Measurements from ENCODE around the gene AKR1C4.
"Not testable (repeated sequence)": the region's sequence is repeated elsewhere in the genome, so short reads cannot be mapped to it uniquely, and the experiment has no call there.

AKR1C4 gene

GRCh38 chr10:5184987-5185775 lies 11.5 kb upstream of the AKR1C4 start, which contains the start of gene AKR1C8:
Gene AKR1C8, minus strand, starts transcription at chr10:5185150. Its CDS starts 46 bp downstream, at chr10:5185104.
- no peak within 1 kb of the TSS for H3K4me3 Mint-ChIP-seq
- DNase-seq (ENCODE audit: low spot score in 2 of 2) (no peak), ATAC-seq (no peak)
- H3K27ac Mint-ChIP-seq, result no peak within 1 kb of the TSS
- no peaks in the 10 kb centered on the region for H3K9me3 Mint-ChIP-seq
- H3K4me1 Mint-ChIP-seq, result no peaks in the 10 kb centered on the region
- no peaks in the 10 kb centered on the region for H3K36me3 Mint-ChIP-seq

DNA sequence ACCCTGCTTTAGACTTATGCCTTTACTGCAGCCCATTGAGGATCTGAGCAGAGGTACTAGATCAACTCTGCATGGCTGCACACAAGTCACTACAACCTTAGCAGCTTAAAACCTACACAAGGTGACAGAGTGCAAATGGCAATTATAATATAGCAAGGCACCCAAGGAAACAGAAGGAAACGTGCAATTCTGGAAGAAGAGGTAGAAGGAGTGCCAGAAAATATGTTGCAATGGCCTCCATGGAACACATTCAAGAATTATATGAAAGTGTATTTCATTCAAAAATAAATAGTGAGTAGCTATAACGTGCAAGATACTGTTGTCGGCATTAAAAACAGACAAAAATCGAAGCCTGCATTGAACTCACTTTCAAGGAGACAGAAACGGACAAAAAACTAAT lies 8.8 kb upstream of the AKR1C4 start:
- Mint-ChIP-seq H3K36me3 (no peaks in the 10 kb centered on the region), H3K27ac (no peak overlapping the region), H3K4me1 (no peaks in the 10 kb centered on the region), H3K4me3 (no peak overlapping the region), H3K9me3 (no peaks in the 10 kb centered on the region)
- no peak for ATAC-seq
- no peak for DNase-seq (ENCODE audit: low spot score in 2 of 2)

- ATAC-seq (no peak), DNase-seq (ENCODE audit: low spot score in 2 of 2) (no peak)
- H3K36me3 Mint-ChIP-seq, result no peaks in the 10 kb centered on the region
- H3K27ac Mint-ChIP-seq, result no peak overlapping the region
- no peaks in the 10 kb centered on the region for H3K9me3 Mint-ChIP-seq
- no peak overlapping the region for H3K4me3 Mint-ChIP-seq
- H3K4me1 Mint-ChIP-seq, result no peaks in the 10 kb centered on the region
These were observed 8.3 kb upstream of the AKR1C4 start for GRCh38 chr10:5188358-5188757.

DNA sequence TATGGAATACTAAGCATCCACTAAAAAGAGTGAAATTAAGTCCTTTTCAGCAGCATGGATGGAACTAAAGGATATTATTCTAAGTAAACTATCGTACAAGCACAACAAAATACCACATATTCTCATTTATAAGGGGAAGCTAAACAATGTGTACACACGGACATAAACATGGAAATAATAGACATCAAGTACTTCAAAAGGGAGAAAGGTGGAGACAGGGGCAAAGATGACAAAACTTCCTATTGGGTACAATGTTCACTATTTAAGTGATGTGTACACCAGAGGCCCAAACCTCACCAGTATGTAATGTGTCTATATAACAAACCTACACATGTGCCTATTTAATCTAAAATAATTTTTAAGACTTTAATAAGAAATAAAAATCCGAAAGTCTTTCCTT lies 2.2 kb upstream of the AKR1C4 start:
- Mint-ChIP-seq H3K9me3 (peaks cover 3% of the 10 kb centered on the region), H3K36me3 (no peaks in the 10 kb centered on the region), H3K4me3 (no peak overlapping the region), H3K27ac (no peak overlapping the region), H3K4me1 (no peaks in the 10 kb centered on the region)
- ATAC-seq (no peak), DNase-seq (ENCODE audit: low spot score in 2 of 2) (no peak)

GRCh38 chr10:5195727-5196374 lies 786 bp upstream of the AKR1C4 start:
- Mint-ChIP-seq H3K36me3 (no peaks in the 10 kb centered on the region), H3K27ac (no peak overlapping the region), H3K9me3 (peaks cover 3% of the 10 kb centered on the region), H3K4me1 (no peaks in the 10 kb centered on the region), H3K4me3 (no peak overlapping the region)
- ATAC-seq (no peak), DNase-seq (ENCODE audit: low spot score in 2 of 2) (no peak)

DNA sequence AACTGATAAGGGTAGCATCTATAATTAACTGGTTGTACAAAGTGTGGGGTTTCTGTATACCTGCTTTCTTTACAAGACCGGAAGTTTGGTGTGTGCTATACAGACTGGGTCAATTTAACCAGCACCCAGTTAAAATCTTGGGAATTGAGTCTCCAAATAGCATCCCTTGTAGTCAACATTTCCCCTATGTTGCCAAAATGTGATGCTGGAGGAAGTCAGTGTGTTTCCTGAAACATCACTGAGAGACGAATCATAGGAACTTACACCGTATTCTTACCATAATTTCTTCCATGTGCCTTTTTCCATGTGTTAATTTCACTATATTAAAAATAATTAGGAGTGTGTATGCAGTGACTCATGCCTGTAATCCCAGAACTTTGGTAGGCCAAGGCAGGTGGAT lies 1.7 kb downstream of the AKR1C4 start:
- DNase-seq (ENCODE audit: low spot score in 2 of 2), result no peak
- H3K27ac Mint-ChIP-seq, result no peak overlapping the region
- H3K4me3 Mint-ChIP-seq, result no peak overlapping the region
- H3K9me3 Mint-ChIP-seq, result peaks cover 6% of the 10 kb centered on the region
- no peaks in the 10 kb centered on the region for H3K4me1 Mint-ChIP-seq
- ATAC-seq, result no peak
- no peaks in the 10 kb centered on the region for H3K36me3 Mint-ChIP-seq

GRCh38 chr10:5199398-5199797 lies 2.8 kb downstream of the AKR1C4 start:
- Mint-ChIP-seq H3K27ac (no peak overlapping the region), H3K4me1 (no peaks in the 10 kb centered on the region), H3K4me3 (no peak overlapping the region), H3K9me3 (peaks cover 6% of the 10 kb centered on the region), H3K36me3 (no peaks in the 10 kb centered on the region)
- no peak for DNase-seq (ENCODE audit: low spot score in 2 of 2)
- ATAC-seq, result no peak

GRCh38 chr10:5206799-5207198 lies 10.2 kb downstream of the AKR1C4 start:
- ATAC-seq (no peak), DNase-seq (ENCODE audit: low spot score in 2 of 2) (no peak)
- H3K4me3 Mint-ChIP-seq, result no peak overlapping the region
- H3K9me3 Mint-ChIP-seq, result peaks cover 7% of the 10 kb centered on the region
- H3K36me3 Mint-ChIP-seq, result no peaks in the 10 kb centered on the region
- H3K27ac Mint-ChIP-seq, result no peak overlapping the region
- no peaks in the 10 kb centered on the region for H3K4me1 Mint-ChIP-seq

- H3K4me3 Mint-ChIP-seq; ATAC-seq; H3K27ac Mint-ChIP-seq; H3K4me1 Mint-ChIP-seq; DNase-seq (ENCODE audit: low spot score in 2 of 2); H3K36me3 Mint-ChIP-seq; H3K9me3 Mint-ChIP-seq: not testable (repeated sequence)
These were observed 13.1 kb downstream of the AKR1C4 start for GRCh38 chr10:5209776-5210175.

GRCh38 chr10:5210261-5210660 lies 13.6 kb downstream of the AKR1C4 start:
- not testable (repeated sequence) for H3K9me3 Mint-ChIP-seq; H3K36me3 Mint-ChIP-seq; H3K4me1 Mint-ChIP-seq; DNase-seq (ENCODE audit: low spot score in 2 of 2); H3K4me3 Mint-ChIP-seq; H3K27ac Mint-ChIP-seq; ATAC-seq

GRCh38 chr10:5211696-5212536 lies 15.3 kb downstream of the AKR1C4 start:
- DNase-seq (ENCODE audit: low spot score in 2 of 2), result no peak
- no peak overlapping the region for H3K27ac Mint-ChIP-seq

DNA sequence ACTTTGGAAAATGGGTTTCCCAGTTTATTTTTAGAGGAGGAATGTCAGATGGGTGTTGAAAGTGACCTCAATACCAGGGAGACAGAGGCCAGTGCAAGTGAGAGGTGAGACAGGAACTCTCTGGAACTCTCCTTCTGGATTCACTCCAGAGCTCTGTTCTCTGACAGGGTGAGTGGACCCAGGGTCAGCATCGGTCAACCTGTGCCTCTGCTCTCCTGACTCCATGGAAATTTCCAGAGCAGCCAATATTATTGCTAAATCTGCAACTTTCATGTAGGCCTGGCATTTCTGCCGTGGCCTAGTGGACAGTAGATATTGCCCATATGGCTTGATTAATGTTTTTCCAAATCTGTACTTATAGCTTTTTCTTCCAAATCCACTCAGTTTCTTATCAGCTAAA lies 20.2 kb downstream of the AKR1C4 start:
- Mint-ChIP-seq H3K27ac (no peak overlapping the region), H3K4me3 (no peak overlapping the region), H3K4me1 (no peaks in the 10 kb centered on the region), H3K9me3 (peaks cover 3% of the 10 kb centered on the region), H3K36me3 (no peaks in the 10 kb centered on the region)
- DNase-seq (ENCODE audit: low spot score in 2 of 2) (no peak), ATAC-seq (no peak)

More at GRCh38 chr10:5211696-5212536, 15.3 kb downstream of the AKR1C4 start:
- Mint-ChIP-seq H3K9me3 (peaks cover 7% of the 10 kb centered on the region), H3K36me3 (no peaks in the 10 kb centered on the region), H3K4me3 (no peak overlapping the region), H3K4me1 (no peaks in the 10 kb centered on the region)
- no peak for ATAC-seq

DNA sequence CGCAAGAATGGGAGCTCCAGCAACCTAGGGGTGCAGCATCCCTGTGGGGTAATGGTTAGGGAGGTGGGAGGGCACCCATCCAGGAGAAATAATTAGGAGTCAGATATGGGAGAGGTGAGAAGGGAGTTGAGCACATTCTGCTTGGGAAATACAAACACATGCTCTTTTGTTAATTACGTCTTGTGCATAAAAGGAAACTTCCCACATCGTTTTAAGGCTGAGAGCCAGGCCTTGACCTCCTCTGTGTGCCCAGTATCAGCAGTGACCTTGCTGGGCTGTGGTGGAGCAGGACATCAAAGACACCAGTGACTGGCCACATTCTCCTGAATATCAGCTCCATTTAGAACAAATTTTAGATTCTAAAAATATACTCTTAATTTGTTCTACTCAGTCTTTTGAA lies 22.6 kb downstream of the AKR1C4 start:
- Mint-ChIP-seq H3K4me1 (no peaks in the 10 kb centered on the region), H3K36me3 (no peaks in the 10 kb centered on the region), H3K4me3 (no peak overlapping the region), H3K9me3 (peaks cover 3% of the 10 kb centered on the region), H3K27ac (no peak overlapping the region)
- DNase-seq (ENCODE audit: low spot score in 2 of 2) (no peak), ATAC-seq (no peak)

DNA sequence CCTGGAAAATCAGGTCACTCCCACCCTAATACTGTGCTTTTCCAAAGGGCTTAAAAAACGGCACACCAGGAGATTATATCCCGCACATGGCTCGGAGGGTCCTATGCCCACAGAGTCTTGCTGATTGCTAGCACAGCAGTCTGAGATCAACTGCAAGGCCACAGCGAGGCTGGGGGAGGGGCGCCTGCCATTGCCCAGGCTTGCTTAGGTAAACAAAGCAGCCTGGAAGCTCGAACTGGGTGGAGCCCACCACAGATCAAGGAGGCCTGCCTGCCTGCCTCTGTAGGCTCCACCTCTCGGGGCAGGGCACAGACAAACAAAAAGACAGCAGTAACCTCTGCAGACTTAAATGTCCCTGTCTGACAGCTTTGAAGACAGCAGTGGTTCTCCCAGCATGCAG lies 26.3 kb downstream of the AKR1C4 start:
- ATAC-seq; DNase-seq (ENCODE audit: low spot score in 2 of 2); H3K4me3 Mint-ChIP-seq; H3K9me3 Mint-ChIP-seq; H3K4me1 Mint-ChIP-seq; H3K27ac Mint-ChIP-seq; H3K36me3 Mint-ChIP-seq: not testable (repeated sequence)

DNA sequence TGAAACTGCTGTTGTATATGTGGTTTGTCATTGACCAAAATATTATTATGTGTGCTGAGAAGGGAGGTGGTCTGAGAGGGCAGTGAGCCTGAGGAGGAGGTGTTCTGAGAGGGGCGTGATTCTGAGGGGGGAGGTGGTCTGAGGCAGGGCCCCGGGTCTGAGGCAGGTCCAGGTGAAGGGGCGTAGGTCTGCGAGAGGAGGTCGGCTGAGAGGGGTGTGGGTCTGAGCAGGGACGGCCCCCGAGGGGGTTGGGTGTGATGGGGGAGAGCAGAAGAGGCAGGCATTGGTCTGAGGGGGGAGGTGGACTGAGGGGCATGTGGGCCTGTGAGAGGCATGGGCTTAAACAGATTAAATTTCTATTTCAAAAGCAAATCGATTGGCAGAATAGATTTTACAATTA lies 32.4 kb downstream of the AKR1C4 start:
- H3K4me3 Mint-ChIP-seq, result no peak overlapping the region

More for the DNA sequence above, 32.4 kb downstream of the AKR1C4 start:
- DNase-seq (ENCODE audit: low spot score in 2 of 2) (no peak), ATAC-seq (no peak)
- Mint-ChIP-seq H3K27ac (no peak overlapping the region), H3K36me3 (no peaks in the 10 kb centered on the region), H3K9me3 (no peaks in the 10 kb centered on the region), H3K4me1 (no peaks in the 10 kb centered on the region)

Data from stimulated activated effector memory CD8-positive, alpha-beta T cell treated with anti-CD3 and anti-CD28 coated beads, Interleukin-12 subunit alpha, Interleukin-12 subunit beta, amount 100 ng/mL, for 72 hours (primary cell).